ENCODE measurements around the gene KDM4B.

GRCh38 chr19:5200844-5201243, 231.9 kb downstream of the KDM4B start:
- TF ChIP-seq POLR2A (IDR thresholded peaks at IDR 0.05) = no peak
- no peak for TF ChIP-seq CTCF (IDR thresholded peaks at IDR 0.05)

Measured in Peyer's patch (tissue), 4 donors.